Smooth muscle cell (in vitro differentiated cells): ENCODE measurements around the gene PPFIA1. TPM values are rescaled to one million over a fixed set of nuclear protein-coding genes. Genes with fewer than 3 reads are reported as not detected.

Experiments
- DNase-seq: peaks from one replicate; lab custom pipeline; 2025; ENCODE audit not compliant: unreplicated experiment; lab: John Stamatoyannopoulos, UW
- H2AFZ ChIP-seq: fragments of 200-600 bp; sonication (generic); 2 replicates; pipeline ENCODE4 v1.6.0; 2016; ENCODE audit warnings: antibody characterized with exemption, low read depth, mild to moderate bottlenecking
- H3F3A ChIP-seq: fragments of 200-600 bp; sonication (generic); 2 replicates; pipeline ENCODE4 v1.6.0; 2017; ENCODE audit warnings: antibody characterized with exemption, low read depth
- H3K27ac ChIP-seq: fragments of 200-600 bp; sonication (generic); 2 replicates; pipeline ENCODE4 v1.5.1; 2016; ENCODE audit warnings: low read depth, mild to moderate bottlenecking
- H3K27me3 ChIP-seq: fragments of 200-600 bp; sonication (generic); 2 replicates; pipeline ENCODE4 v1.6.1; 2016; ENCODE audit warnings: low read depth, mild to moderate bottlenecking
- H3K36me3 ChIP-seq: fragments of 200-600 bp; sonication (generic); 2 replicates; pipeline ENCODE4 v1.5.1; 2016; ENCODE audit warnings: low read depth
- H3K4me1 ChIP-seq: fragments of 200-600 bp; sonication (generic); 2 replicates; pipeline ENCODE4 v1.5.1; 2016; ENCODE audit warnings: low read depth
- H3K4me2 ChIP-seq: fragments of 200-600 bp; sonication (generic); 2 replicates; pipeline ENCODE4 v1.6.0; 2016; ENCODE audit warnings: mild to moderate bottlenecking
- H3K4me3 ChIP-seq: fragments of 200-600 bp; sonication (generic); 2 replicates; pipeline ENCODE4 v1.5.1; 2016; ENCODE audit warnings: mild to moderate bottlenecking
- H3K79me2 ChIP-seq: fragments of 200-600 bp; sonication (generic); 2 replicates; pipeline ENCODE4 v1.6.0; 2016; ENCODE audit warnings: low read depth, mild to moderate bottlenecking
- H3K9ac ChIP-seq: fragments of 200-600 bp; sonication (generic); 2 replicates; pipeline ENCODE4 v1.6.0; 2016; ENCODE audit warnings: low read depth
- H3K9me3 ChIP-seq: fragments of 200-600 bp; sonication (generic); replicated peaks from 2 replicates; pipeline ENCODE4 v1.5.1; 2016; ENCODE audit warnings: low read depth
- H4K20me1 ChIP-seq: fragments of 200-600 bp; sonication (generic); 2 replicates; pipeline ENCODE4 v1.6.0; 2016; ENCODE audit warnings: low read depth
- CTCF ChIP-seq: fragments of 200-600 bp; sonication (generic); IDR thresholded peaks from 2 replicates; pipeline ENCODE4 v1.5.1; 2017; ENCODE audit warnings: borderline replicate concordance, mild to moderate bottlenecking, antibody characterized with exemption; ENCODE audit not compliant: insufficient read depth, poor library complexity, severe bottlenecking
- WGBS: methylation state at CpG from one replicate; pipeline ENCODE4 v1.1.7; 2016; ENCODE audit warnings: low lambda C conversion rate; 5-methylcytosine and 5-hydroxymethylcytosine counted together
- polyA plus RNA-seq: library from polyadenylated mRNA; unstranded; fragments of >200 nt; fragmentation: Nextera tagmentation; extraction: Ambion mirVana; gene quantifications from 2 replicates; pipeline ENCODE4 v1.2.1, GENCODE V29; 2016
- total RNA-seq: library from RNA; depleted of rRNA; stranded (reverse); fragments of >200 nt; gene quantifications from 2 replicates; pipeline ENCODE4 v1.2.3, GENCODE V29; 2014

The PPFIA1 gene
- total and polyA plus RNA-seq, 2 experiments from 2014 or later = 23.8 to 48.2 TPM

GRCh38 chr11:70354629-70355028 is 84.1 kb downstream of the PPFIA1 start:
- H3K9me3 ChIP-seq = no peaks in the 10 kb centered on the region
- no peak overlapping the region for H3K4me3 ChIP-seq
- H3K27ac ChIP-seq = no peak overlapping the region
- no peaks in the 10 kb centered on the region for H3K4me1 ChIP-seq
- H3K79me2 ChIP-seq = no peaks in the 10 kb centered on the region
- no peak overlapping the region for H3K9ac ChIP-seq
- no peaks in the 10 kb centered on the region for H3F3A ChIP-seq
- no peak overlapping the region for H3K4me2 ChIP-seq
- H3K36me3 ChIP-seq = peaks cover 21% of the 10 kb centered on the region
- H4K20me1 ChIP-seq = no peaks in the 10 kb centered on the region
- TF ChIP-seq CTCF = no peak
- no peak overlapping the region for H2AFZ ChIP-seq
- no peak for DNase-seq
- H3K27me3 ChIP-seq = no peaks in the 10 kb centered on the region
- 99% methylated on average over 2 of the region's 2 CpGs for WGBS

GRCh38 chr11:70358753-70359152 is 88.3 kb downstream of the PPFIA1 start:
- no peaks in the 10 kb centered on the region for H3K4me1 ChIP-seq
- no peak for TF ChIP-seq CTCF
- no peaks in the 10 kb centered on the region for H3F3A ChIP-seq
- H2AFZ ChIP-seq = no peak overlapping the region
- H3K79me2 ChIP-seq = no peaks in the 10 kb centered on the region
- 95% methylated on average over 11 of the region's 11 CpGs for WGBS
- no peaks in the 10 kb centered on the region for H3K27me3 ChIP-seq
- H3K9ac ChIP-seq = no peak overlapping the region
- H4K20me1 ChIP-seq = peaks cover 4% of the 10 kb centered on the region
- H3K9me3 ChIP-seq = no peaks in the 10 kb centered on the region
- peaks cover 31% of the 10 kb centered on the region for H3K36me3 ChIP-seq
- H3K4me3 ChIP-seq = no peak overlapping the region
- H3K27ac ChIP-seq = no peak overlapping the region
- DNase-seq = no peak
- no peak overlapping the region for H3K4me2 ChIP-seq

- H3K4me1 ChIP-seq = no peaks in the 10 kb centered on the region
- H3K27ac ChIP-seq = no peak overlapping the region
- H3K79me2 ChIP-seq = no peaks in the 10 kb centered on the region
- H3K9me3 ChIP-seq = no peaks in the 10 kb centered on the region
- peaks cover 31% of the 10 kb centered on the region for H3K36me3 ChIP-seq
- H4K20me1 ChIP-seq = peaks cover 4% of the 10 kb centered on the region
- TF ChIP-seq CTCF = no peak
- H3K4me3 ChIP-seq = no peak overlapping the region
- no peak overlapping the region for H3K4me2 ChIP-seq
- no peak overlapping the region for H3K9ac ChIP-seq
- H3F3A ChIP-seq = no peaks in the 10 kb centered on the region
- 96% methylated on average over 8 of the region's 8 CpGs for WGBS
- DNase-seq = no peak
- no peak overlapping the region for H2AFZ ChIP-seq
- H3K27me3 ChIP-seq = no peaks in the 10 kb centered on the region
Measured at GRCh38 chr11:70359451-70360205, 89.1 kb downstream of the PPFIA1 start.

GRCh38 chr11:70360211-70360610 is 89.7 kb downstream of the PPFIA1 start:
- H3K4me2 ChIP-seq = no peak overlapping the region
- no peak for DNase-seq
- H2AFZ ChIP-seq = no peak overlapping the region
- H3K36me3 ChIP-seq = peaks cover 31% of the 10 kb centered on the region
- H3K9ac ChIP-seq = no peak overlapping the region
- no peak for TF ChIP-seq CTCF
- H3K9me3 ChIP-seq = no peaks in the 10 kb centered on the region
- H3F3A ChIP-seq = no peaks in the 10 kb centered on the region
- no peaks in the 10 kb centered on the region for H3K27me3 ChIP-seq
- WGBS = 97% methylated on average over 6 of the region's 6 CpGs
- no peaks in the 10 kb centered on the region for H3K79me2 ChIP-seq
- H4K20me1 ChIP-seq = peaks cover 4% of the 10 kb centered on the region
- H3K4me1 ChIP-seq = no peaks in the 10 kb centered on the region
- no peak overlapping the region for H3K27ac ChIP-seq
- no peak overlapping the region for H3K4me3 ChIP-seq
